TTC549 (cell line): ENCODE measurements around the gene MTNR1A.
"Not testable (repeated sequence)": the region's sequence is repeated elsewhere in the genome, so short reads cannot be mapped to it uniquely, and the experiment has no call there.

ENCODE experiments used
- FAIRE-seq: peaks from 2 replicates; lab custom pipeline; 2012; peaks lifted over from hg19 to GRCh38; lab: Jason Lieb, UNC

Gene MTNR1A

DNA sequence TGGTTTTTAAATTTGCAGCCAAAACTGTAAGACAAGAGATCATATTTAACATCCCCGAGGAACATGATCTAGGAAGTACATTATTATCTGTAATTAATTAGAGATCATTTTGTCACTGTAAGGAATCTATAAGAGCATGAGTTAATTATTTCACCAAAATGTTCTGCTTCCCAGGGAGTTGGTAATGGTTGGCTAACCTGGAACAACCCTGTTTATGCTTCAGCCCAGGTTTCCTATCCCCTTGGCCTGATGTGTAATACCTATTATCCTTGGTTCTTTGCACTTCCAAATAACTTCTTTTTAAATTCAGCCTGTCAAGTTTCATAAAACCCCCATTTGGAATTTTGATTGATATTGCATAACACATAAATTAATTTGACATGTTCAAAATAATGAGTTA lies 6.4 kb upstream of the MTNR1A start:
- FAIRE-seq = no peak

DNA sequence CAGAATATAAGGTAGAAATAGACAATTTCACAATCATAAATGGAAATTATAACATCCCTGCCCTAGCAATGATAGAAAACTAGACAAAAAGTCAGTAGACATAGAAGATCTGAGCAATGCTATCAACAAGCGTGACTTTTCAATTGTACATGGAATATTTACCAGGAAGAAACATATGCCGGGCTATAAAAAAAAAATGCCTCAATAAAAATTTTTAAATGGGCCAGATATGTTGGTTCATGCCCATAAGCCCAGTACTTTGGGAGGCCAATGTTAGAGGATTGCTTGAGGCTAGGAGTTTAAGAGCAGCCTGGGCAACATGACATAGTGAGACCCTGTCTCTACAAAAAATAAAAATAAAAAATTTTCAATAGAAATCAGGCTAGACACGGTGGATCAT lies 5.3 kb upstream of the MTNR1A start:
- FAIRE-seq = no peak

DNA sequence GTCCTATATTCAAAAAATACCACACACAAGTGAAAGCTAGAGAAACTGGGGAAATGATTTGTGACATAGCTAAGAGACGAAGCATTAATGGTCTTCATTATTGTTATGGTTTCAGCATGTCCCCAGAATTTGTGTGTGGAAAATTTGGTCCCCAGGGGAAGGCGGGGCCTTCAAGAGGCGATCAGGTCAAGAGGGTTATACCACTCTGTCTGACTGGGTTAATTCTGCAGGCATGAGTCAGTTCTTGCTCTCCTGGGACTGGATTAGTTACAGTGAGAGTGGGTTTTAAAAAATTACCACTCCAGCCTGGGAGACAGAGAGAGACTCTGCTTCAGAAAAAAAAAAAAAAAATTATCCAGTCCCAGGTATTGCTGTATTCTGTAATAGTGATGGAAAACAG lies 2.1 kb upstream of the MTNR1A start:
- no peak for FAIRE-seq

DNA sequence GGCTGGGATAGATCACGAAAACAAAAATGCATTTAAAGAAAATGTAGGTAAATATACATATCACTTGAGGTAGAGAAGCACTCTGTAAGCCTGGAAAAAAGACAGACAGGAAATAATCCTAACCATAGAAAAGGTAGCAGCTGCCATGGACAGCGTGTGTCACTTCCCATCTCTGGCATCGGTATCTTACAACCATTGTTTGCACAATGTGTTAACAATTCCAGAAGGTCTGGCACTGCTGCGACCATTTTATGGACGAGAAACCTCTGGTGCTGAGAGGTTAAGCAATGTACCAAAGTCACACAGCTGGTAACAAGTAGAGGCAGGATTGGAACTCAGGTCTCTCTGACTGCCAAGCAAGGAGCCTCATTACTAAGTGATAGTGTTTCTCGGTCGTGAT lies 1.7 kb upstream of the MTNR1A start:
- no peak for FAIRE-seq

DNA sequence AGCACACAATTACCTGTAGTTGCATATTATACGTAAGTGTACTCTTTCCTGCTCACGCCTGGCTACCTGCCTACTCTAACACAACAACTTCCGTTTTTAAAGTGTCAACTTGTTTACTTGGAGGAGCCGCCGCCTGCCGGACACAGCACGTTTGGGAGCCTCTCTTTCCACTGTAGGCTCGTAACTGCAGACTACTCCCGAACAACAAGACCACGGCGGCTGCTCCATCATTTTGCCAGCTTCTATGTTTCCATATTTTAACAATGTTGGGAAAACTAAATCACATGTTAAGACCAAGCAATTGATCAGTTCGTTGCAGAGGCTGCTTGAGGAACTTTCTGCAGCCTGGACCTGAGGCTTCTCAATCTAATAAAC lies 841 bp downstream of the MTNR1A start:
- no peak for FAIRE-seq

DNA sequence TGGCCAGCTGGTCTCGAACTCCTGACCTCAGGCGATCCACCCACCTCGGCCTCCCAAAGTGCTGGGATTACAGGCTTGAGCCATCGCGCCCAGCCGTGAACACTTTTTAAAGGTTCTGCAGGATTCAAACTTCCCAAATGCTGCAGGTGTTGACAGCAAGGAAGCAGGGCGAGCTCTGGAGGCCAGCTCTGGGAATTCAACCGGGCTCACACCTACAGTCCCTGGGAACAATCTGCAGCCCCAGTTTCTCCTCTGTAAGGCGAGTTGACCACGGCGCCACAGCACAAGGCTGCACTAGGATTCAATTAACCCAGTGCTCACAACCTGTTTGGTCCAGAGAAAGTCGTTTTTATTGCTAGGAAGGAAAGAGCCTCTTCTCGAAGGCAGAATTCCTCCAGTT lies 1.6 kb downstream of the MTNR1A start:
- no peak for FAIRE-seq

DNA sequence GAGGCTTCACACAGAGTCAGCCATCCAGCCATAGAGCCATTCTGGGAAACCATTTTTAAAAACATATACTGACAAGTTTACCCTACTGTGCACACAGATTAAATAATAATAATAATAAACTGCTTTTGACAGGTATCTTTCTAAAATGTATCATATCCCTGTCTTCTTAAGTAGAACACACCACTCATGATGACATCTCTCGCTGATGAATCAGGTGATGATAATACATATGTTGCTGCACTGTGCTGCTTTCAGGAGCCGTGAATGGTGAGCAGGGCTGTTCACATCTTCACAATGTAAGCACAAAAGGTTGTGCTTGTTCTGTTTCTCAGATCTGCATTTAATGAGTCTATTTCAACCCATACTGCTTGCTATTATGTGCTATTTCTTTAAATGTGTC lies 3.5 kb downstream of the MTNR1A start:
- FAIRE-seq = no peak

DNA sequence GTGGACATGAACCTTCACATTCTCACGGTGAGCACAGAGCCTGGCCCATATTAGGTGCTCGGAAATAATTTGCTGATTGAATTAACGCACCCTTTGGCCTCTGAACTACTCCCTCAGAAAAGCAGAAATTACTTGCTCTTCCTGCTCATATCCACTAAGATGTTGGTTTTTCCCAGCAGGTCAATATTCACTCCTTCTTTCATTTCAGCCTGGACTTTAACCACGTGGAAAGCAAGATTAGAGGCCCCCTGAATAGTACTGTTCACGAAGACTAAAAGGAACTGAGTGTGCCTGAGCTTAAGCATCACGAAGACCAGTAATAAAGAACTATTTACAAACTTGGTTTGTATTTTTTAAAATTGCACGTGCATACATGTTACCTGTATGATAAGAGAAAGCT lies 9.9 kb downstream of the MTNR1A start:
- FAIRE-seq = no peak

DNA sequence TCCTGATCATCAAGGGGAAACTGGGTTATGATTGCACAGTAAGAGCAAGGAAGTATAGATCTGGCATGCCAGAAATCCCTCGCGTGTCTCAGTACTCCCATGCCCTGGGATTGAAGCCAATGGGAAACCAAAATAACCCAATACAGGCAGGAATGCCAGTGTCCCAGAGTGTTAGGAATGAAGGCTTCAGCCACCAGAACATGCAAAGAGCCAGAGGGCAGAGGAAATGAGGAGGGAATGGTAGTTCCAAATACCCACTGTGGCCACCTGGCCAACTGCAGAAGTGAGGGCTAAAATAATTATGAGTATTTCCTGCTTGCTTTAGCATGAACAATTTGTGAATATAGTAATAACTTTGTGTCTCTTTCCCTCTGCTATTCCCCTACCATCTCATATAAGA lies 12.2 kb downstream of the MTNR1A start:
- no peak for FAIRE-seq

DNA sequence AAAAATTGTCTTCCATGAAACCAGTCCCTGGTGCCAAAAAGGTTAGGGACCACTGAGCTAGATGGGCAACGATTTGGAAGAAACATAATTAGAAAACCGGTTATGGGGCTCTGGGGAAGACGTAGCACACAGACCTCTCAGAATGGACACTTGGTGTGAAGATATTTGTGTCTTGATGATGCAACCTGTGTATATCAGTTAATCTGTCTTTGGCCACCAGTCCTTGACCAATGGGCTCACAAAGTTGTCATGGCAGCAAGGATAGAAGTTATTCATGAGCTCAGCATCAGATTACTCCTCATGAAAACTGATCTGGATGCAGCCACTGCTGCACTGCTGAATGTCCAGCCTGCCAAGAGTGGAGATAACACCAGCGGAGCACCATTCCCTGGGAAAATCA lies 13.6 kb downstream of the MTNR1A start:
- no peak for FAIRE-seq

DNA sequence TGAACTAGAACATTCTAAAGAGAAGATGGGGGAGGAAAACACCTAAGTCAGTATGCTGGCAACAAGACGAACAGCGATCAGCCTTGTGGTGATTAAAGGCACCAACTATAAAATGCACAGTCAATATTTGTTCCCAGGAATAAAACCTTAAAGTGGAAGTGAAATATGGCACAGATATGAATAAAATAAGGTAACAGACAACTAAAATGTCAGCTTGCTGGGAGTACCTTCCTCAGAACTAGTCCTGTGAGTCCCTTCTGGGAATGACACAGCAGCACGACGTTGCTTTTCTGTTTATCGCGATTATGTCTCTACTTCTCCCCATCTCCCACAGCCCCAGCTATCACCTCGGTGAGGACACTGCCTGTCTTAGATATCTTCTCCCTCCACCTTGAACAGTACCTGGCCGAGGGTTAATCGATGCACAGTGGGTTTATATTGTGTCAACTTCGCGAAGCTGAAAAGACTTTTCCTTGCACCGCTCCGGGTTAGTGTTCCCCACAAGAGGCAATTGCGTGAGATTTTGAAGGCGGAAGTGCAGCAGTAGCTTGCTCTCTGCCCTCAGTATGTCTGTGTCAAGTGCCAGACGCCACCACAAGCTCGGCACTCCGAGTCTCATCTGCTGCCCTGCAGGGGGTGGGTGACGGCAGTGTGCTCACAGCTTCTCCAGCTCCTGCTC lies 17.4 kb downstream of the MTNR1A start:
- FAIRE-seq = no peak

DNA sequence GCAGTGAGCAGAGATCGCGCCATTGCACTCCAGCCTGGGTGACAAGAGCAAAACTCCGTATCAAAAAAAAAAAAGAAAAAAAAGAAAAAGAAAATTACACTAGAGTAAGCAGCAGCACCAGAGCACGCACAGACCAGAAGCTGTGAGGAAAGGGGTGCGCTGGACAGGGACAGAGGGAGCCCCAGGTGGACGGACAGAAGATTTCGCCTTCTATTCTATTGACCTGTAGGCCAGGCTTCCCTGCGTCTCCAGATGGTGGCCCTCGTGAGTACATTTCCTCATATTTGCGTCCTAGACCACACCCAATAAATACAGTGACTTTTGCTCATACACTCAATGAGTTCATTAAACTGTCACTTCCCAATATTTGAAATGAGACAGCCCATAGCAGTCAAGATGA lies 19.1 kb downstream of the MTNR1A start:
- FAIRE-seq = no peak

DNA sequence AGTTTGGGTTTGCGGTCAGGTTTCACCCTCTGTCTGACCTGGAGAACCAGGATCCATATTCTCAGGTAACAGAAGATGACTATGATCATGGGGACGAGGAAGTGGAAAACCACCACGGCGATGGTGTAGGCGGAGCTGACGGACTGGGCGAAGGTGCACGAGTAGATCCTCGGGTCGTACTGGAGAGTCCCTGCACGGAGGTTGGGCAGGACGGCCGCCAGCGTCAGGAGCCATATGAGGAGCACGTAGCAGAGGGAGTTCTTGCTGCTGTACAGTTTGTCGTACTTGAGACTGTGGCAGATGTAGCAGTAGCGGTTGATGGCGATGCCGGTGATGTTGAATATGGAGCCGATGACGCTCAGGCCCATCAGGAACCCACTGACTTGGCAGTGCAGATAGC lies 21.3 kb downstream of the MTNR1A start:
- no peak for FAIRE-seq

DNA sequence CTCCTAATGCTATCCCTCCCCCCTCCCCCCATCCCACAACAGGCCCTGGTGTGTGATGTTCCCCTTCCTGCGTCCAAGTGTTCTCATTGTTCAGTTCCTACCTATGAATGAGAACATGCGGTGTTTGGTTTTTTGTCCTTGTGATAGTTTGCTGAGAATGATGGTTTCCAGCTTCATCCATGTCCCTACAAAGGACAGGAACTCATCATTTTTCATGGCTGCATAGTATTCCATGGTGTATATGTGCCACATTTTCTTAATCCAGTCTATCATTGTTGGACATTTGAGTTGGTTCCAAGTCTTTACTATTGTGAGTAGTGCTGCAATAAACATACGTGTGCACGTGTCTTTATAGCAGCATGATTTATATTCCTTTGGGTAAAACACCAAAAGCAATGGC lies 31.4 kb downstream of the MTNR1A start:
- FAIRE-seq = not testable (repeated sequence)

DNA sequence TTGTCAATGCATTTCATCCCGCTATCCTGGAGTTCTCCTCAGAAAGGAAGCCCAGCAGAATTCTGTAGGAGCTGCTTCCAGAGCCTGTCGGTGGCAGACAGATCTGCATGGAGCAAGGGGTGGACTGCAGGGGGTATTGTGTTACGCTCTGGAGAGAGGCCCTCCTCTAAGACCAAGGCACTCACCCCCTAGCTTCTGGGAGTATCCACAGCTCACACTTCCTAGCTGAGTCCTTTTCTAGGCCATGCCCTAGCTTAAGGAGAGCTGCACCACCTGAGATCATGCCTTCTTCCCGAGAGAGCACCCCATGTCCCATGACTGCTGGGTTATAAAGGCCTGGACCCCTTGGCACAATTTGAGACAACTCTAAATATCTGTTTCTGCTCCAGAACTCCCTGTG lies 39.1 kb downstream of the MTNR1A start:
- FAIRE-seq = no peak

DNA sequence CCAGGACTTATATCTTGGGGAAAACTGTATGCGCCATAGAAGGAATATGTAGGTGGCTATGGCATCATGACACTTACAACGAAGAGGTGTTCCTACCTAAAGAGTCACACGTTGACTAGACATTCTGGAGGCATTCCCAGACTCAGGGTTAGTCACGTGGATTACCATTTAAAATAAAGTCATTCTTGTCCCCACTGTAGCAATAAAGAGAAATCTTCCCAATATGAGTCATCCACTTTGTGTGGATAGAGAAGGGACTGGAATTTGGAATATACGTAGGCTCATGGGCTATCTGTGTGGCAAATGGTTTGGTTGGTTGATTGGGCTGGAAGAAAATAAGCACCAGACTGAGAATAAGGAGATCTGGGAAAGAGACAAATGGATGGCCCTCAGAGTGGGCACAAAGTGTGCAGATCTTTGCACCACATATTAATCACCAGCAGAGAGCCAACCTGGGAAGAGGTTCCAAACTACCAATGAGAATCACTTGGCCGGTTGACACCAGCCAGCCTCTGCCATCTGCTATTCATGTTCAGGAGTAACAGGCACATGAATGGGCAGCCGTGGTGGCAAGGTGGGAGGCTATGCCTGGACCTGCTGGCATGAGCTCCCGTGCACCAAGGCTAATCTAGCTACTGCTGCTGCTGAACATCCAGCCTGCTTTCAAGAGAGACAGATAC lies 41.0 kb downstream of the MTNR1A start:
- FAIRE-seq = no peak

DNA sequence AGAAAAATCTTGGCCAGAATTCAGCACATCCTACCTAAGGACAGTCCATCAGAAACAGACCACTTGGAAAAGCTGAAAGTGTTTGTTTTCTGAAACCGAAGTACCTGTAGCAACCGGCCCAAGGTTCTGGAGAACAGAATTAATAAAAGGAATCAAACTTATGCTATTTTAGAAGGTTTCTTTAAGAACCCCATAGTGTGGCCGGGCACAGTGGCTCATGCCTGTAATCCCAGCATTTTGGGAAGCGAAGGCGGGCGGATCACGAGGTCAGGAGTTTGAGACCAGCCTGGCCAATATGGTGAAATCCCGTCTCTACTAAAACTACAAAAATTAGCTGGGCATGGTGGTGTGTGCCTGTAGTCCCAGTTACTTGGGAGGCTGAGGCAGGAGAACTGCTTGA lies 50.6 kb downstream of the MTNR1A start:
- FAIRE-seq = not testable (repeated sequence)

DNA sequence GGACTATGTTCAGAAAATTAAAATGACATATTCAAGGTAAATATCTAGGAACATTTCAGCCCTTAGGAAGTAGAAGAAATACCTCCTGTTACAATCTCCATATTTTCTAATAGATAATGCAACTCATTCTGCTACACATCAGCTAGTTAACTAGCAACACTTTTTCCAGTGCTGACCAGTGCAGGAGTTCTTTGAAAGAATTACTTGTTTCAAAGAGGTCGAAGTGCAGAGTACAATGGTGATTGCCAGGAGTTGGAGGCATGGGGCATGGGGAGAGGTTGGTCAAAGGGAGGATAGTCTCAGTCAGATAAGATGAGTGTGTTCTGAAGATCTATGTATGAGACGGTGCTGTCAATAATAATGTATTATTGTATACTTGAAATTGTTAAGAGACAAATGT lies 53.1 kb downstream of the MTNR1A start:
- no peak for FAIRE-seq

DNA sequence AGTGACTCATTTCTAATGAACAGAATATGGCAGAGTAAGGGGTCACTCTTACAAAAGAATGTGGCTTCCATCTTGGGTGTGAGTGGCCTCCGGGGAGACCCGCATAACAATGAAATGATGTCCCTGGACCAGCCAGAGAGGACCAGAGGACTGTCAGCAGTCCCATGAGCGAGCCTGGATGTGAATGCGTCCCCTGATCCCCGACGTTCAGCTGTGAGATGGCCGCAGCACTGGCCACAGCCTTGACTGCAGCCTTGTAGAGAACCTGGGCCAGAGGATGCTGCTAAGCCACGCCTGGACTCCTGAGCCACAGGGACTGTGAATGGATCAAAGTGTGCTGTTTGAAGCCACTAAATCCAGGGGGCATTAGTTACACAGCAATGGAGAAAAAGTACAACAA lies 53.8 kb downstream of the MTNR1A start:
- no peak for FAIRE-seq

DNA sequence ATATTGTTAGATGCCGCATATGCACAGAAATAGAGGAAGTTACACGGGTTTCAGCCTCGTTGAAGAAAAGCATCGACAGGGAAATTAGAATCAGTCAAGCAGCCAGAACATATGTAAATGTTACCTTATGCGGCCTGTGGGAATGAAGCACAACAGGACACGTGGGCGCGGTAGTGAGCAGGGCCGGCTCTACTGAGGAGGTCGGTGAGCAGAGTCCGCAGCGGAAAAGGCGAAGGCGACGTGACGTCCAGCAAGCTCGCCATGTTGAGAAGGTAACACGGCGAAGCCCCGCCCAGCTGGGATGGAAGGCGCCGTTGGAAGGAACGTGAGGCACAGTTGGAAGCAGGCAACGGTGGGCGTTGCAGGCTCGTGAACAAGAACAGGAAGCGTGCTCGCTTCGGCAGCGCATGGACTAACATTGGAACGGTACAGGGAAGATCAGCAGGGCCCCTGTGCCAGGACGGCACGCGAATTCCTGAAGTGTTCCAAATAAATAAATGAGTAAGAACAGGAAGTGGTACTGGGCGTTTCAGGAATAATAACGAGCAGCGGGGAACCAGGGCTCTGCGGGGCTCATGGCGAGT lies 54.6 kb downstream of the MTNR1A start:
- no peak for FAIRE-seq

DNA sequence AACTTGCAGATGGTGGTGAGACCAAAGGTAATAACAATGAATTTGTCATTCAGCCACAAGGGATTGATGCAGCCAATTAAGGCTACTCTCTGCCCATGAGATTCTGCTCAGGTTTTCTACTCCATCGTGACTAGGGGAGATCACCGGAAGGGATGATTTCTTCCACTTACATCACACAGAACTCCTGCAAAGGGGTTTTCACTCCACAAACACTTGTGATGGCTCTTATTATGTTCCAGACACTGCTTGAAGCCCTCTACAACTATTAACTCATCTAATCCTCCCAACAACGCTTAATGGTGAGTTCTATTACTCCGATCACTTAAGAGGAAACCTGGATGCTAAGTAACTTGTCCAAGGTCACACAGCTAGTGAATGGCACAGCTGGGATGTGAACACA lies 55.9 kb downstream of the MTNR1A start:
- FAIRE-seq = no peak

DNA sequence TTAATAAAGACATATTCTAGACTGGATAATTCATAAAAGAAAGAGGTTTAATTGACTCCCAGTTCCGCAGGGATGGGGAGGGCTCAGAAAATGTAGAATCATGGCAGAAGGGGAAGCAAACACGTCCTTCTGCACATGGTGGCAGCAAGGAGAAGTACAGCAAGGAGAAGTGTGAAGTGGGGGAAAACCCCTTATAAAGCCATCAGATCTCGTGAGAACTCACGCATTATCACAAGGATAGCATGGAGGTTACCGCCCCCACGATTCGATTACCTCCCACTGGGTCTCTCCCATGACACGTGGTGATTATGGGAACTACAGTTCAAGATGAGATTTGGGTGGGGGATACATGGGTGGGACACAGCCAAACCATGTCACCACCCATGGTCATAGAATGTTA lies 58.3 kb downstream of the MTNR1A start:
- no peak for FAIRE-seq

DNA sequence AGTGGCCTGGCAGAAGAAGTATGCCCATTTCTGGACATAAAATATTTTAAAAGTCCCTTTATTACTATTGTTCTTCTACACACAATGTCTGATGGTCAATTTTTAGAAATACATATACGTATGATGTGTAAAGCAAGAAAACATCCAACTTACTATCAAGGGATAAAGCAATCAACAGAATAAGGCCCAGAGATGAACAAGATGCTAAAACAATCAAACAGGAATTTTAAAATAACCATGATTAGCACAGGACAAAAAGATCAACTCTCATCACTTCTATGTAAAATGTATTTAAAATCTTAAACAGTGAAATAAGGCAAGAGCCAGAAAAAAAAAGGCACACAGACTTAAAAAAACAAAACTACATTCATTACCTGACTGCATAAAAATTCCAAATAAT lies 60.9 kb downstream of the MTNR1A start:
- no peak for FAIRE-seq

DNA sequence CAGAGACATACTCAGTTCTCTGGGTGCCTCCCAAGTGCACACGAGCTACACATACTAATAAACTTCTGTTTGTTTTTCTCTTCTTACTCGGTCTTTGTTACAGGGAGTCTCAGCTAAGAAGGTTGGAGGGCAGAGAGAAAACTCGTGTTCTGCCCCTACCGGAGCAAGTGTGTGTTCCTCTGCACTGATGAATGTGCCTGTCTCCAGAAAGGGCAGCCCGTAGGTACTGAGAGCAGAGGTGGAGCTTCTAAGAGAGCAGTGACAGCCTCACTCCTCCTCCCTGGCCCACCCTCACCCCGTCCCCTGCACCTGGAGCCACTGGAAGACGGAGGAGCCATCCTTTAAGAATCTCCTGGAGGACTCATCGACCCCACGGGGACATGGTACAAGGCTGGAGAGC lies 67.6 kb downstream of the MTNR1A start:
- no peak for FAIRE-seq
